HEK293 (cell line): ENCODE results near the gene MAP3K12.

Source experiments
- ELK4 ChIP-seq: IDR thresholded peaks from 2 replicates; pipeline ENCODE4 v1.6.1; 2011; ENCODE audit warnings: mild to moderate bottlenecking, low read depth, low read length, borderline replicate concordance
- IKZF3 ChIP-seq: fragments of 450-650 bp; IDR thresholded peaks from 2 replicates; pipeline ENCODE4 v1.5.0; 2018; ENCODE audit warnings: missing biosample characterization, mild to moderate bottlenecking, missing genetic modification characterization, moderate library complexity
- MEIS1 ChIP-seq: sonication (generic); formaldehyde crosslinking; IDR thresholded peaks from 2 replicates; pipeline ENCODE4 v1.8.1; 2022; ENCODE audit warnings: missing genetic modification reagents, mild to moderate bottlenecking, borderline replicate concordance
- OVOL3 ChIP-seq: fragments of 450-650 bp; formaldehyde crosslinking; IDR thresholded peaks from 2 replicates; pipeline ENCODE4 v1.5.1; 2016; ENCODE audit warnings: missing biosample characterization, missing genetic modification characterization
- SCRT1 ChIP-seq: fragments of 450-650 bp; formaldehyde crosslinking; IDR thresholded peaks from 2 replicates; pipeline ENCODE4 v1.5.1; 2016; ENCODE audit warnings: missing biosample characterization, missing genetic modification characterization, borderline replicate concordance
- TRIM28 ChIP-seq: IDR thresholded peaks from 2 replicates; pipeline ENCODE4 v1.6.1; 2011; ENCODE audit warnings: low read length, control low read depth, borderline replicate concordance
- TSHZ1 ChIP-seq: fragments of 450-650 bp; formaldehyde crosslinking; IDR thresholded peaks from 2 replicates; pipeline ENCODE4 v1.5.1; 2016; ENCODE audit warnings: missing biosample characterization, missing genetic modification characterization, borderline replicate concordance
- ZBTB7A ChIP-seq: fragments of 450-650 bp; formaldehyde crosslinking; IDR thresholded peaks from 2 replicates; pipeline ENCODE4 v1.5.1; 2016; ENCODE audit warnings: low read depth, missing biosample characterization, missing genetic modification characterization
- ZFP3 ChIP-seq: fragments of 450-650 bp; formaldehyde crosslinking; IDR thresholded peaks from 2 replicates; pipeline ENCODE4 v1.5.1; 2016; ENCODE audit warnings: low read depth, missing biosample characterization, missing genetic modification characterization
- ZNF112 ChIP-seq: fragments of 450-650 bp; formaldehyde crosslinking; IDR thresholded peaks from 2 replicates; pipeline ENCODE4 v1.5.0; 2017; ENCODE audit warnings: missing biosample characterization, missing genetic modification characterization
- ZNF175 ChIP-seq: fragments of 450-650 bp; formaldehyde crosslinking; IDR thresholded peaks from 2 replicates; pipeline ENCODE4 v1.5.1; 2016; ENCODE audit warnings: missing biosample characterization, missing genetic modification characterization
- ZNF211 ChIP-seq: fragments of 450-650 bp; formaldehyde crosslinking; IDR thresholded peaks from 2 replicates; pipeline ENCODE4 v1.5.1; 2016; ENCODE audit warnings: low read depth, missing biosample characterization, missing genetic modification characterization
- ZNF221 ChIP-seq: fragments of 450-650 bp; formaldehyde crosslinking; IDR thresholded peaks from 2 replicates; pipeline ENCODE4 v1.5.1; 2017; ENCODE audit warnings: missing biosample characterization, missing genetic modification characterization, borderline replicate concordance
- ZNF239 ChIP-seq: fragments of 450-650 bp; formaldehyde crosslinking; IDR thresholded peaks from 2 replicates; pipeline ENCODE4 v1.5.1; 2016; ENCODE audit warnings: missing biosample characterization, missing genetic modification characterization
- ZNF280C ChIP-seq: fragments of 450-650 bp; formaldehyde crosslinking; IDR thresholded peaks from 2 replicates; pipeline ENCODE4 v1.5.1; 2016; ENCODE audit warnings: missing biosample characterization, missing genetic modification characterization
- ZNF311 ChIP-seq: fragments of 450-650 bp; formaldehyde crosslinking; IDR thresholded peaks from 2 replicates; pipeline ENCODE4 v1.5.1; 2017; ENCODE audit warnings: missing biosample characterization, missing genetic modification characterization, borderline replicate concordance
- ZNF416 ChIP-seq: fragments of 450-650 bp; formaldehyde crosslinking; IDR thresholded peaks from 2 replicates; pipeline ENCODE4 v1.5.1; 2016; ENCODE audit warnings: missing biosample characterization, missing genetic modification characterization
- ZNF423 ChIP-seq: fragments of 450-650 bp; formaldehyde crosslinking; IDR thresholded peaks from 2 replicates; pipeline ENCODE4 v1.5.1; 2016; ENCODE audit warnings: missing biosample characterization, missing genetic modification characterization
- ZNF488 ChIP-seq: fragments of 450-650 bp; formaldehyde crosslinking; IDR thresholded peaks from 2 replicates; pipeline ENCODE4 v1.5.1; 2016; ENCODE audit warnings: missing biosample characterization, missing genetic modification characterization
- ZNF514 ChIP-seq: fragments of 450-650 bp; formaldehyde crosslinking; IDR thresholded peaks from 2 replicates; pipeline ENCODE4 v1.5.1; 2016; ENCODE audit warnings: missing biosample characterization, missing genetic modification characterization
- ZNF621 ChIP-seq: fragments of 450-650 bp; formaldehyde crosslinking; IDR thresholded peaks from 2 replicates; pipeline ENCODE4 v1.5.1; 2017; ENCODE audit warnings: missing biosample characterization, missing genetic modification characterization
- ZNF639 ChIP-seq: fragments of 450-650 bp; formaldehyde crosslinking; IDR thresholded peaks from 2 replicates; pipeline ENCODE4 v1.5.1; 2016; ENCODE audit warnings: missing biosample characterization, missing genetic modification characterization
- ZNF777 ChIP-seq: fragments of 450-650 bp; formaldehyde crosslinking; IDR thresholded peaks from 2 replicates; pipeline ENCODE4 v1.5.1; 2017; ENCODE audit warnings: missing biosample characterization, missing genetic modification characterization, borderline replicate concordance
- ZSCAN18 ChIP-seq: fragments of 450-650 bp; formaldehyde crosslinking; IDR thresholded peaks from 2 replicates; pipeline ENCODE4 v1.5.1; 2016; ENCODE audit warnings: missing biosample characterization, missing genetic modification characterization
- ZSCAN5A ChIP-seq: fragments of 450-650 bp; formaldehyde crosslinking; IDR thresholded peaks from 2 replicates; pipeline ENCODE4 v1.5.1; 2016; ENCODE audit warnings: missing biosample characterization, missing genetic modification characterization

Gene MAP3K12

GRCh38 chr12:53500776-53501614 lies 1.7 kb upstream of the MAP3K12 start, which contains the start of gene TARBP2 (continued):
- TF ChIP-seq ELK4 = no peak
- no peak for TF ChIP-seq ZNF175 (tag by site-specific recombination)
- peak; percentile 85 for TF ChIP-seq ZNF639 (tag by site-specific recombination)
- no peak for TF ChIP-seq IKZF3
- TF ChIP-seq ZNF423 (tag by site-specific recombination) = no peak
- no peak for TF ChIP-seq TRIM28
- TF ChIP-seq ZNF239 = no peak
- no peak for TF ChIP-seq ZNF777 (tag by site-specific recombination)
- TF ChIP-seq TSHZ1 (tag by site-specific recombination) = peak; percentile 19; the same call in 1 of the 2 replicates
- TF ChIP-seq ZSCAN5A (tag by site-specific recombination) = peak; percentile 97; the same call in 1 of the 2 replicates
- peak; percentile 96 for TF ChIP-seq OVOL3
- no peak for TF ChIP-seq ZNF488 (tag by site-specific recombination)
- TF ChIP-seq ZNF416 (tag by site-specific recombination) = no peak
- no peak for TF ChIP-seq ZNF112
- no peak for TF ChIP-seq ZNF211 (tag by site-specific recombination)
- no peak for TF ChIP-seq ZSCAN18 (tag by site-specific recombination)
- no peak for TF ChIP-seq ZNF280C (tag by site-specific recombination)
- no peak for TF ChIP-seq ZNF311 (tag by site-specific recombination)
- no peak for TF ChIP-seq ZNF514 (tag by site-specific recombination)
- TF ChIP-seq MEIS1 (CRISPR knock-in tag) = no peak
- TF ChIP-seq ZBTB7A (tag by site-specific recombination) = 0 out of 2 replicates have a peak, but pooled peaks have one; percentile 20
- no peak for TF ChIP-seq SCRT1 (tag by site-specific recombination)
- TF ChIP-seq ZNF221 (tag by site-specific recombination) = no peak
- TF ChIP-seq ZNF621 = no peak
- TF ChIP-seq ZFP3 = peak; percentile 96
